B cell (primary cell): ENCODE data around the gene RABL6. TPM values are rescaled to one million over a fixed set of nuclear protein-coding genes. Genes with fewer than 3 reads are reported as not detected.
A peak's percentile ranks its signal among the peaks of the same experiment; 100 is the strongest.
"Not testable (repeated sequence)": the region's sequence is repeated elsewhere in the genome, so short reads cannot be mapped to it uniquely, and the experiment has no call there.

Experiments
- ATAC-seq: fragments of 200-7000 bp; cut with Tn5 transposase; one replicate; pipeline ENCODE4 v1.10.0; 2021; ENCODE audit warnings: low read depth, mild to moderate bottlenecking, moderate number of reproducible peaks, moderate library complexity
- CTCF ChIA-PET: fragments of 350-600 bp; sonication (Branson Sonifier 250); formaldehyde crosslinking; loops from one replicate; lab custom pipeline; 2021; ENCODE audit warnings: antibody characterized with exemption, inconsistent platforms; lab: Charles Lee
- POLR2A ChIA-PET: fragments of 350-600 bp; sonication (Branson Sonifier 250); formaldehyde crosslinking; loops from one replicate; lab custom pipeline; 2021; ENCODE audit warnings: antibody characterized with exemption; lab: Charles Lee
- DNase-seq: peaks from one replicate; pipeline ENCODE4 v3.0.0; 2013
- H2AFZ ChIP-seq: 2 replicates; pipeline ENCODE4 v1.6.1; 2012; ENCODE audit warnings: mild to moderate bottlenecking, low read depth, low read length; ENCODE audit not compliant: insufficient read depth, poor library complexity, severe bottlenecking
- H3K27ac ChIP-seq, 2 donors: 1 replicate in 1 of 2; 2 replicates in 1 of 2; pipeline ENCODE4 v1.5.1; 2012 to 2013; ENCODE audit warnings: low read length in 2 of 2, mild to moderate bottlenecking in 2 of 2, moderate library complexity in 1 of 2
- H3K27me3 ChIP-seq, 4 experiments: fragments of 200-600 bp in 1 of 4; sonication (generic) in 1 of 4; replicated peaks in 1 of 4; 1 replicate in 2 of 4; 2 replicates in 2 of 4; pipeline versions ENCODE4 v1.6.1 to v1.7.0; 2013 to 2016; ENCODE audit warnings: low read length in 3 of 4, mild to moderate bottlenecking in 2 of 4, mixed read lengths in 1 of 4, moderate library complexity in 1 of 4; ENCODE audit not compliant: insufficient read depth in 4 of 4, control insufficient read depth in 3 of 4; ENCODE audit errors: control extremely low read depth in 1 of 4
- H3K36me3 ChIP-seq, 2 experiments: replicated peaks in 1 of 2; 1 replicate in 1 of 2; 2 replicates in 1 of 2; pipeline versions ENCODE4 v1.6.1 to v1.7.1; 2013; ENCODE audit warnings: low read length in 1 of 2; ENCODE audit not compliant: insufficient read depth in 2 of 2, control insufficient read depth in 1 of 2; ENCODE audit errors: control extremely low read depth in 1 of 2, extremely low read depth in 1 of 2
- H3K4me1 ChIP-seq, 2 donors: fragments of 200-600 bp in 1 of 2; sonication (generic) in 1 of 2; 1 replicate in 1 of 2; 2 replicates in 1 of 2; pipeline versions ENCODE4 v1.5.1 to v1.6.1; 2013 to 2017; ENCODE audit warnings: low read length in 2 of 2; ENCODE audit not compliant: control insufficient read depth in 2 of 2, insufficient read depth in 2 of 2
- H3K4me2 ChIP-seq: replicated peaks from 2 replicates; pipeline ENCODE3; 2012; ENCODE audit warnings: mild to moderate bottlenecking, low read depth, low read length; ENCODE audit not compliant: poor library complexity, severe bottlenecking
- H3K4me3 ChIP-seq, 5 experiments: fragments of 200-600 bp in 1 of 5; sonication (generic) in 1 of 5; 1 replicate in 3 of 5; 2 replicates in 2 of 5; pipeline versions ENCODE4 v1.5.1 to v1.7.0; 2011 to 2016; ENCODE audit warnings: low read length in 4 of 5, mild to moderate bottlenecking in 4 of 5, low read depth in 2 of 5, control low read depth in 1 of 5, moderate library complexity in 1 of 5; ENCODE audit not compliant: insufficient read depth in 1 of 5; ENCODE audit errors: control extremely low read depth in 1 of 5, extremely low read depth in 1 of 5
- H3K79me2 ChIP-seq: fragments of 200-600 bp; sonication (generic); one replicate; pipeline ENCODE4 v1.6.0; 2016; ENCODE audit warnings: low read length; ENCODE audit not compliant: control insufficient read depth, insufficient read depth
- H3K9ac ChIP-seq: fragments of 200-600 bp; sonication (generic); 2 replicates; pipeline ENCODE4 v1.6.1; 2017; ENCODE audit warnings: mild to moderate bottlenecking, low read length, moderate library complexity
- H3K9me3 ChIP-seq, 3 donors: one replicate each; pipeline versions ENCODE4 v1.6.1 to v1.7.1; 2013; ENCODE audit warnings: low read length in 2 of 3; ENCODE audit not compliant: control insufficient read depth in 2 of 3, insufficient read depth in 1 of 3; ENCODE audit errors: control extremely low read depth in 1 of 3
- H4K20me1 ChIP-seq: 2 replicates; pipeline ENCODE4 v1.6.0; 2012; ENCODE audit warnings: mild to moderate bottlenecking, low read length; ENCODE audit not compliant: insufficient read depth, control insufficient read depth, poor library complexity, severe bottlenecking
- H3K27ac Mint-ChIP-seq: one replicate; pipeline ENCODE4 v1.8.0; 2021; ENCODE audit warnings: mixed read lengths
- H3K27me3 Mint-ChIP-seq: one replicate; pipeline ENCODE4 v1.8.0; 2021; ENCODE audit warnings: mixed read lengths
- H3K4me1 Mint-ChIP-seq: one replicate; pipeline ENCODE4 v1.8.0; 2021; ENCODE audit warnings: mixed read lengths
- H3K4me3 Mint-ChIP-seq: one replicate; pipeline ENCODE4 v1.8.0; 2021; ENCODE audit warnings: mixed read lengths
- H3K9me3 Mint-ChIP-seq: one replicate; pipeline ENCODE4 v1.8.0; 2022; ENCODE audit warnings: mixed read lengths; ENCODE audit not compliant: insufficient read depth
- CTCF ChIP-seq: fragments of 200-600 bp; IDR thresholded peaks from one replicate; pipeline ENCODE4 v1.8.0; 2022; ENCODE audit warnings: antibody characterized with exemption, mild to moderate bottlenecking
- EZH2 ChIP-seq: IDR thresholded peaks from 2 replicates; pipeline ENCODE4 v1.6.1; 2012; ENCODE audit warnings: borderline replicate concordance, low read depth, mild to moderate bottlenecking, moderate library complexity, low read length; ENCODE audit not compliant: insufficient read depth, poor library complexity, severe bottlenecking
- WGBS: methylation state at CpG from one replicate; pipeline ENCODE4 v1.1.5; 2013; ENCODE audit warnings: missing lambda C conversion rate; ENCODE audit not compliant: insufficient coverage; 5-methylcytosine and 5-hydroxymethylcytosine counted together
- intact Hi-C: fragments of 100-400 bp; cut with micrococcal nuclease; formaldehyde crosslinking; loops from one replicate; pipeline ENCODE4 v1.10.0; 2022
- polyA plus RNA-seq: library from polyadenylated mRNA; depleted of rRNA; stranded (reverse); fragments of >200 nt; gene quantifications from 2 replicates; pipeline ENCODE4 v1.2.3, GENCODE V29; 2012
- total RNA-seq, 2 donors: library from RNA; stranded (reverse); fragments of 120-200 nt in 1 of 2; gene quantifications; 1 replicate in 1 of 2; 2 replicates in 1 of 2; pipeline versions ENCODE4 v1.2.3 to v1.2.4, GENCODE V29; 2013 to 2022

RABL6 gene
- total and polyA plus RNA-seq, 2 donors (not counting 1 experiment from before 2014, with no cell fraction given), result 33.6 to 70.5 TPM

- H3K27me3 ChIP-seq, H3K4me3 ChIP-seq, H3K9me3 Mint-ChIP-seq, H2AFZ ChIP-seq, H3K27ac ChIP-seq, H4K20me1 ChIP-seq, H3K9ac ChIP-seq, H3K79me2 ChIP-seq, H3K36me3 ChIP-seq, H3K27me3 Mint-ChIP-seq, ATAC-seq, intact Hi-C loops: not testable (repeated sequence)
- TF ChIP-seq CTCF, result peak; percentile 55
- H3K4me1 ChIP-seq, result peaks cover 43 to 80% of the 10 kb centered on the region in 2 donors
- Mint-ChIP-seq H3K27ac (peak overlapping the region; percentile 88), H3K4me3 (peak overlapping the region; percentile 71), H3K4me1 (peaks cover 55% of the 10 kb centered on the region)
- ChIA-PET POLR2A (interaction anchor here (0.6 to 6.1 kb wide), 5 partner anchors 11 to 998 kb away, joined by 3 to 83 read pairs (median 4); partner anchors contain the start of gene LCN6), CTCF (interaction anchor here (0.7 to 4.9 kb wide), 7 partner anchors 8 to 303 kb away, joined by 3 to 102 read pairs (median 5); partner anchors contain the start of gene FUT7)
- peak; percentile 61 for DNase-seq
- peaks cover 0 to 23% (median 3%) of the 10 kb centered on the region in 3 donors for H3K9me3 ChIP-seq
- H3K4me2 ChIP-seq, result peak overlapping the region; percentile 50
- WGBS, result 62% methylated on average over 18 of the region's 22 CpGs
These were observed 46.8 kb upstream of the RABL6 start for GRCh38 chr9:136760834-136761544.

- Histone ChIP-seq H3K4me1 (peaks cover 44 to 82% of the 10 kb centered on the region in 2 donors), H3K4me2 (no peak overlapping the region), H3K27me3 (peaks cover 0 to 3% (median 0%) of the 10 kb centered on the region in 4 experiments), H4K20me1 (no peaks in the 10 kb centered on the region), H3K4me3 (no peak overlapping the region), H3K79me2 (peaks cover 3% of the 10 kb centered on the region), H3K36me3 (no peaks in the 10 kb centered on the region), H2AFZ (no peak overlapping the region), H3K9me3 (peaks cover 0 to 18% (median 0%) of the 10 kb centered on the region in 3 donors), H3K9ac (no peak overlapping the region), H3K27ac (no peak overlapping the region)
- ChIA-PET POLR2A (interaction anchor here (0.6 to 6.1 kb wide), 3 partner anchors 33 to 997 kb away, joined by 3 to 83 read pairs (median 4); no protein-coding TSS in a partner anchor), CTCF (interaction anchor here (0.7 to 4.9 kb wide), 6 partner anchors 8 to 302 kb away, joined by 3 to 102 read pairs (median 6); no protein-coding TSS in a partner anchor)
- Mint-ChIP-seq H3K27me3 (no peaks in the 10 kb centered on the region), H3K4me1 (peaks cover 55% of the 10 kb centered on the region), H3K4me3 (no peak overlapping the region), H3K9me3 (no peaks in the 10 kb centered on the region), H3K27ac (peak overlapping the region; percentile 37)
- no peak for TF ChIP-seq CTCF
- TF ChIP-seq EZH2, result no peak
- no peak for ATAC-seq
- 80% methylated on average over 10 of the region's 13 CpGs for WGBS
- no peak for DNase-seq
- intact Hi-C loops, result no loop called here
These were observed 46.2 kb upstream of the RABL6 start for GRCh38 chr9:136761545-136761981.
